Measurements from ENCODE around the gene WBP1. TPM values are rescaled to one million over a fixed set of nuclear protein-coding genes. Genes with fewer than 3 reads are reported as not detected.

WBP1 gene
- total and polyA plus RNA-seq, 4 donors = 39.5 to 65.0 (median 56.3) TPM

GRCh38 chr2:74425523-74425922 is 32.7 kb upstream of the WBP1 start:
- H3K4me3 ChIP-seq = no peak overlapping the region
- no peak overlapping the region for H3K27ac ChIP-seq (ENCODE audit: low read depth in 1 of 2, low read length in 1 of 2)
- H3K36me3 ChIP-seq (ENCODE audit: control insufficient read depth in 4 of 4, insufficient read depth in 4 of 4, low read length in 4 of 4) = peaks cover 12 to 36% (median 24%) of the 10 kb centered on the region in 4 donors
- WGBS, 2 donors = 86 to 88% methylated on average over 7 of the region's 7 CpGs
- H3K9me3 ChIP-seq (ENCODE audit: control insufficient read depth in 4 of 4, insufficient read depth in 3 of 4, low read length in 3 of 4) = no peaks in the 10 kb centered on the region
- no peak for ATAC-seq (ENCODE audit: insufficient read depth, low FRiP score)
- no peak for DNase-seq
- no peak for TF ChIP-seq CTCF (IDR thresholded peaks at IDR 0.05; ENCODE audit: control extremely low read depth, extremely low read depth)
- no peak overlapping the region for H3K9ac ChIP-seq (ENCODE audit: insufficient read depth in 1 of 2, low read length in 2 of 2)
- peaks cover 0 to 4% (median 0%) of the 10 kb centered on the region in 5 donors for H3K4me1 ChIP-seq (ENCODE audit: control insufficient read depth in 5 of 5, insufficient read depth in 5 of 5, low read length in 5 of 5)
- no peaks in the 10 kb centered on the region for H3K27me3 ChIP-seq (ENCODE audit: control insufficient read depth in 3 of 3, insufficient read depth in 3 of 3, low read length in 2 of 3)

GRCh38 chr2:74426181-74426758 is 32.0 kb upstream of the WBP1 start:
- H3K27ac ChIP-seq (ENCODE audit: low read depth in 1 of 2, low read length in 1 of 2) = no peak overlapping the region
- DNase-seq (no peak), ATAC-seq (ENCODE audit: insufficient read depth, low FRiP score) (no peak)
- no peaks in the 10 kb centered on the region for H3K27me3 ChIP-seq (ENCODE audit: control insufficient read depth in 3 of 3, insufficient read depth in 3 of 3, low read length in 2 of 3)
- no peak overlapping the region for H3K4me3 ChIP-seq
- H3K36me3 ChIP-seq (ENCODE audit: control insufficient read depth in 4 of 4, insufficient read depth in 4 of 4, low read length in 4 of 4) = peaks cover 14 to 38% (median 28%) of the 10 kb centered on the region in 4 donors
- H3K9me3 ChIP-seq (ENCODE audit: control insufficient read depth in 4 of 4, insufficient read depth in 3 of 4, low read length in 3 of 4) = no peaks in the 10 kb centered on the region
- WGBS, 2 donors = 85 to 88% methylated on average over 14 of the region's 14 CpGs
- peaks cover 0 to 4% (median 0%) of the 10 kb centered on the region in 5 donors for H3K4me1 ChIP-seq (ENCODE audit: control insufficient read depth in 5 of 5, insufficient read depth in 5 of 5, low read length in 5 of 5)
- H3K9ac ChIP-seq (ENCODE audit: insufficient read depth in 1 of 2, low read length in 2 of 2) = no peak overlapping the region
- TF ChIP-seq CTCF (IDR thresholded peaks at IDR 0.05; ENCODE audit: control extremely low read depth, extremely low read depth) = no peak

GRCh38 chr2:74427551-74427950 is 30.7 kb upstream of the WBP1 start:
- no peaks in the 10 kb centered on the region for H3K4me1 ChIP-seq (ENCODE audit: control insufficient read depth in 5 of 5, insufficient read depth in 5 of 5, low read length in 5 of 5)
- H3K4me3 ChIP-seq = no peak overlapping the region
- no peak overlapping the region for H3K9ac ChIP-seq (ENCODE audit: insufficient read depth in 1 of 2, low read length in 2 of 2)
- 88 to 89% methylated on average over 3 of the region's 3 CpGs for WGBS, 2 donors
- no peak for TF ChIP-seq CTCF (IDR thresholded peaks at IDR 0.05; ENCODE audit: control extremely low read depth, extremely low read depth)
- H3K36me3 ChIP-seq (ENCODE audit: control insufficient read depth in 4 of 4, insufficient read depth in 4 of 4, low read length in 4 of 4) = peaks cover 20 to 44% (median 39%) of the 10 kb centered on the region in 4 donors
- H3K27me3 ChIP-seq (ENCODE audit: control insufficient read depth in 3 of 3, insufficient read depth in 3 of 3, low read length in 2 of 3) = no peaks in the 10 kb centered on the region
- no peak overlapping the region for H3K27ac ChIP-seq (ENCODE audit: low read depth in 1 of 2, low read length in 1 of 2)
- no peak for ATAC-seq (ENCODE audit: insufficient read depth, low FRiP score)
- no peak for DNase-seq
- no peaks in the 10 kb centered on the region for H3K9me3 ChIP-seq (ENCODE audit: control insufficient read depth in 4 of 4, insufficient read depth in 3 of 4, low read length in 3 of 4)

GRCh38 chr2:74428675-74429074 is 29.6 kb upstream of the WBP1 start:
- WGBS, 2 donors = 91 to 92% methylated on average over 5 of the region's 5 CpGs
- Histone ChIP-seq H3K4me3 (no peak overlapping the region), H3K27me3 (ENCODE audit: control insufficient read depth in 3 of 3, insufficient read depth in 3 of 3, low read length in 2 of 3) (no peaks in the 10 kb centered on the region), H3K36me3 (ENCODE audit: control insufficient read depth in 4 of 4, insufficient read depth in 4 of 4, low read length in 4 of 4) (peaks cover 20 to 45% (median 39%) of the 10 kb centered on the region in 4 donors), H3K27ac (ENCODE audit: low read depth in 1 of 2, low read length in 1 of 2) (no peak overlapping the region), H3K4me1 (ENCODE audit: control insufficient read depth in 5 of 5, insufficient read depth in 5 of 5, low read length in 5 of 5) (no peaks in the 10 kb centered on the region), H3K9me3 (ENCODE audit: control insufficient read depth in 4 of 4, insufficient read depth in 3 of 4, low read length in 3 of 4) (no peaks in the 10 kb centered on the region), H3K9ac (ENCODE audit: insufficient read depth in 1 of 2, low read length in 2 of 2) (no peak overlapping the region)
- DNase-seq = no peak
- TF ChIP-seq CTCF (IDR thresholded peaks at IDR 0.05; ENCODE audit: control extremely low read depth, extremely low read depth) = no peak
- no peak for ATAC-seq (ENCODE audit: insufficient read depth, low FRiP score)

Measured in lung (tissue), 12 donors.